ENCODE results near the gene GAL3ST2.

Gene GAL3ST2

GRCh38 chr2:241794250-241794823 is 17.7 kb downstream of the GAL3ST2 start:
- TF ChIP-seq, protein P1, sequence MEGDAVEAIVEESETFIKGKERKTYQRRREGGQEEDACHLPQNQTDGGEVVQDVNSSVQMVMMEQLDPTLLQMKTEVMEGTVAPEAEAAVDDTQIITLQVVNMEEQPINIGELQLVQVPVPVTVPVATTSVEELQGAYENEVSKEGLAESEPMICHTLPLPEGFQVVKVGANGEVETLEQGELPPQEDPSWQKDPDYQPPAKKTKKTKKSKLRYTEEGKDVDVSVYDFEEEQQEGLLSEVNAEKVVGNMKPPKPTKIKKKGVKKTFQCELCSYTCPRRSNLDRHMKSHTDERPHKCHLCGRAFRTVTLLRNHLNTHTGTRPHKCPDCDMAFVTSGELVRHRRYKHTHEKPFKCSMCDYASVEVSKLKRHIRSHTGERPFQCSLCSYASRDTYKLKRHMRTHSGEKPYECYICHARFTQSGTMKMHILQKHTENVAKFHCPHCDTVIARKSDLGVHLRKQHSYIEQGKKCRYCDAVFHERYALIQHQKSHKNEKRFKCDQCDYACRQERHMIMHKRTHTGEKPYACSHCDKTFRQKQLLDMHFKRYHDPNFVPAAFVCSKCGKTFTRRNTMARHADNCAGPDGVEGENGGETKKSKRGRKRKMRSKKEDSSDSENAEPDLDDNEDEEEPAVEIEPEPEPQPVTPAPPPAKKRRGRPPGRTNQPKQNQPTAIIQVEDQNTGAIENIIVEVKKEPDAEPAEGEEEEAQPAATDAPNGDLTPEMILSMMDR (IDR thresholded peaks at IDR 0.05; ENCODE audit: low read depth, low read length, missing control alignments), result no peak
- no peak for DNase-seq (ENCODE audit: extremely low read depth, low read depth)
- H3K4me3 ChIP-seq (replicated peaks; ENCODE audit: low read depth, low read length), result no peak overlapping the region

DNA sequence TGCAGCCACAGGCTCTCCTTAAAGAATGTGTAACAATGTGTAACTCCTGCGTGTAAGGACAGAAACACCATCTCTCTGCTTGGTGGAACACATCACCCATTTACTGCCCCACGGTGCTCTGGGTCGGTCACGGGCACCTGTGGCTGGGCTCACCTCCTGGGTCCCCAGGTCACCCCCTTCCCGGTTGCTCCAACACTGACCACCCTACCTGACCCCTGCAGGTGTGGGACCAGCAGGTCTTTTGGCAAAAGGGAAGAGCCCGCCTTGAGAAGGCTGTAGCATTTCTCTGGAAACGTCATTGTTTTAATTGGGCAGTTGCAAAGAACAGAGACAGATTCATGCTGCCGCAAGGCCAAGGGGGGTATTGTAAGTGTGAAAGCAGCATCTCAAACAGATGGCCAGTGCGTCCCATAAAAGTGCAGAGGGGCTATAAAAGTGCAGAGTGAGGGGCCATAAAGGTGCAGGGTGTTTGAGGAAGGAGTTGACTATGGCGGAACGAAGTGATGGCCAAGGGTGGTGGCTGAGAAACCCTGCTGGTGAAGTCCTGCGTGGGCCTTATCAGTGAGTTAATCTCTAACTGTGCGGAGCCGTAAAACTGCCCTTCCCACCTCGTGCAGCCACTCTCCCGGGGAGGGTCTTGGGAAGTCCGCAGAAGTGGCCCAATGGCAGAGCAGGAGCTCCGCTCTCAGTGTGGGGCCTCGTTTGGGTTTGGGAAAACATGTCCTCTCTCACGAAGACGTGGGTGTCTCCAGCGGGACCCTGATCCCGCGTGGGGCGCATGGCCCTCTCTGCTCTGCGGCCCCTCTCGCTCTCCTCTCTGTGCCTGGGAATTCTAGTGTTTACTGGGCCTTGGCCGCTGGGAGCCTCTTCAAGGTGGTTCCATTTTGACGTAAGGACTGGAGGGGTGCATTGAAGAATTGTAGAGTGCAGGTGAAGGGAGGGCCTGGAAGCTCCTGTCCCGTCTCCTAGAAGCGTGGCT is 18.7 kb downstream of the GAL3ST2 start:
- no peak overlapping the region for H3K4me3 ChIP-seq (replicated peaks; ENCODE audit: low read depth, low read length)
- TF ChIP-seq, protein P1 (IDR thresholded peaks at IDR 0.05; ENCODE audit: low read depth, low read length, missing control alignments), result no peak
- DNase-seq (ENCODE audit: extremely low read depth, low read depth), result no peak

DNA sequence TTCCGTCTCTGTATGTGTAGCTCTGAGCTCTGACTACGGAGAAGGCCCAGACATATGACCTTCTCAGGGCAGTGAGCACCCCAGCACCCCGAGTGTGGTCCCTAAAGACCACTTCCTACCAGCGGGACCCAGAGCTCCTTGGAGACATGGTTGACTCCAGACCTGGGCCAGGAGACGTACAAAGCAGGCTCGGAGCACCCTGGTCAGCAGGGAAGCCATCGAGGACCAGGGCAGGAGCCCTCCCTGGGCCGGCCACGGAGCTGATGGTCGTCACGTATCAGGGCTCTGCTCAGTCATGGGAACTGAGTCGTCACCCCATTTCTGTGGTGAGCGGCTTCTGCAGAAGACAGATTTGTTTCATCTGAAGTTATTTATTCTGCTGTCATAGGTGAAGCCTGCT is 19.6 kb downstream of the GAL3ST2 start:
- TF ChIP-seq, protein P1 (IDR thresholded peaks at IDR 0.05; ENCODE audit: low read depth, low read length, missing control alignments), result no peak
- DNase-seq (ENCODE audit: extremely low read depth, low read depth), result no peak
- H3K4me3 ChIP-seq (replicated peaks; ENCODE audit: low read depth, low read length), result no peak overlapping the region

- TF ChIP-seq, protein P1 (IDR thresholded peaks at IDR 0.05; ENCODE audit: low read depth, low read length, missing control alignments), result no peak
- no peak overlapping the region for H3K4me3 ChIP-seq (replicated peaks; ENCODE audit: low read depth, low read length)
- DNase-seq (ENCODE audit: extremely low read depth, low read depth), result no peak
These were observed 20.1 kb downstream of the GAL3ST2 start for GRCh38 chr2:241796610-241797138.

GRCh38 chr2:241797441-241798080 is 20.9 kb downstream of the GAL3ST2 start:
- TF ChIP-seq, protein P1 (IDR thresholded peaks at IDR 0.05; ENCODE audit: low read depth, low read length, missing control alignments), result no peak
- H3K4me3 ChIP-seq (replicated peaks; ENCODE audit: low read depth, low read length), result no peak overlapping the region
- no peak for DNase-seq (ENCODE audit: extremely low read depth, low read depth)

DNA sequence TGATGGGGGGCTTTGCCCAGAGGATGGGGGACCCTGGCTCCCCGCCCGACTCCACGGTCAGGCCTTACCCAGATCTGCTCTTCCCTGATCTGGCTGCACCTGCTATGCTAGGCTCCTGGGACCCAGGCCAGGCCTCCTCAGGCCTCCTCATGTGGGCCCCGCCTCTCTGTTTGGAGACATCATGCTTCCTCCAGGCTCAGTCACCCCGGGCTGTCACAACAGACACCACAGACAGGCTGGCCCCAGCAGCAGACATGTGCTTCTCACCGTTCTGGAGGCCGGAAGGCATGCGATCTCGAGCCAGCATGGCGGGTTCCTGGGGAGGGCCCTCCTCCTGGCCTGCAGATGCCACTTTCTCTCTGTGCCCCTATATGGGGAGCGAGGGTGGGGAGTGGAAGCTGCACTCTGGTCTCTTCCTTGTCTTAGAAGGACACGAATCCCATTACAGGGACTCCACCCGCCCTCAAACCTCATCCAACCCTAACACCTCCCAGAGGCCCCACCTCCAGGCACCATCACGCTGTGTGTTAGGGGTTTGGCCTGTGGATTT is 21.5 kb downstream of the GAL3ST2 start:
- H3K4me3 ChIP-seq (replicated peaks; ENCODE audit: low read depth, low read length), result no peak overlapping the region
- TF ChIP-seq, protein P1 (IDR thresholded peaks at IDR 0.05; ENCODE audit: low read depth, low read length, missing control alignments), result no peak
- DNase-seq (ENCODE audit: extremely low read depth, low read depth), result no peak
